ENCODE data around the gene RGL2. TPM values are rescaled to one million over a fixed set of nuclear protein-coding genes. Genes with fewer than 3 reads are reported as not detected.
A peak's percentile ranks its signal among the peaks of the same experiment; 100 is the strongest.
"Not testable (repeated sequence)": the region's sequence is repeated elsewhere in the genome, so short reads cannot be mapped to it uniquely, and the experiment has no call there.

The RGL2 gene
- total RNA-seq, 1 experiment from 2014 or later = 14.7 TPM

- DNase-seq (ENCODE audit: low spot score) = no peak
Measured at GRCh38 chr6:33273924-33274902, 24.5 kb downstream of the RGL2 start.

GRCh38 chr6:33273129-33273923, 25.4 kb downstream of the RGL2 start:
- no peak for DNase-seq (ENCODE audit: low spot score)

GRCh38 chr6:33272275-33273128, 26.2 kb downstream of the RGL2 start:
- DNase-seq (ENCODE audit: low spot score) = no peak

- peak; percentile 99 for DNase-seq (ENCODE audit: low spot score)
Measured at GRCh38 chr6:33271468-33272274, 27.1 kb downstream of the RGL2 start, which contains the start of the genes RPS18 and VPS52. TSS of gene RPS18 (plus strand) at chr6:33272075. CDS start at chr6:33272120, 45 bp downstream. TSS of gene VPS52 (minus strand) at chr6:33271876. CDS start at chr6:33271675, 201 bp downstream.

- no peak for DNase-seq (ENCODE audit: low spot score)
Measured at GRCh38 chr6:33271117-33271467, 27.6 kb downstream of the RGL2 start.

GRCh38 chr6:33264015-33264414, 34.7 kb downstream of the RGL2 start:
- no peak for DNase-seq (ENCODE audit: low spot score)

- not testable (repeated sequence) for DNase-seq (ENCODE audit: low spot score)
Measured at GRCh38 chr6:33262490-33262889, 36.3 kb downstream of the RGL2 start.

- DNase-seq (ENCODE audit: low spot score) = no peak
Measured at GRCh38 chr6:33259032-33259431, 39.7 kb downstream of the RGL2 start.

- DNase-seq (ENCODE audit: low spot score) = no peak
Measured at GRCh38 chr6:33254591-33254990, 44.2 kb downstream of the RGL2 start.

- no peak for DNase-seq (ENCODE audit: low spot score)
Measured at GRCh38 chr6:33252759-33253158, 46.0 kb downstream of the RGL2 start.

GRCh38 chr6:33251395-33252012, 47.2 kb downstream of the RGL2 start:
- DNase-seq (ENCODE audit: low spot score) = no peak

- DNase-seq (ENCODE audit: low spot score) = no peak
Measured at GRCh38 chr6:33250731-33251130, 48.0 kb downstream of the RGL2 start.

GRCh38 chr6:33249732-33250630, 48.8 kb downstream of the RGL2 start:
- peak; percentile 32 for DNase-seq (ENCODE audit: low spot score)

- peak; percentile 99 for DNase-seq (ENCODE audit: low spot score)
Measured at GRCh38 chr6:33248932-33249731, 49.6 kb downstream of the RGL2 start.

- DNase-seq (ENCODE audit: low spot score) = peak; percentile 46
Measured at GRCh38 chr6:33248643-33248931, 50.2 kb downstream of the RGL2 start.

GRCh38 chr6:33247977-33248642, 50.6 kb downstream of the RGL2 start:
- peak; percentile 82 for DNase-seq (ENCODE audit: low spot score)

- no peak for DNase-seq (ENCODE audit: low spot score)
Measured at GRCh38 chr6:33243476-33243875, 55.3 kb downstream of the RGL2 start.

GRCh38 chr6:33241968-33242367, 56.8 kb downstream of the RGL2 start:
- no peak for DNase-seq (ENCODE audit: low spot score)
